Gastrocnemius medialis (tissue), 4 donors: ENCODE data around the gene PPP1R26. TPM values are rescaled to one million over a fixed set of nuclear protein-coding genes. Genes with fewer than 3 reads are reported as not detected.

Experiments used
- ATAC-seq, 2 donors: fragments of 150-250 bp; one replicate each; pipeline ENCODE4 v1.9.1; 2016
- DNase-seq, 2 donors: peaks; one replicate each; pipeline ENCODE4 v3.0.0-alpha.2; 2019
- H3K27ac ChIP-seq, 4 donors: fragments of 200-600 bp; sonication (generic); 1 replicate in 1 of 4; 2 replicates in 3 of 4; pipeline ENCODE4 v1.5.1; 2016 to 2018; ENCODE audit warnings: mild to moderate bottlenecking in 2 of 4, moderate library complexity in 1 of 4
- H3K27me3 ChIP-seq, 3 donors: fragments of 200-600 bp; sonication (generic) in 2 of 3; 1 replicate in 1 of 3; 2 replicates in 2 of 3; pipeline versions ENCODE4 v1.5.1 to v1.6.0; 2016 to 2019; ENCODE audit warnings: mild to moderate bottlenecking in 1 of 3, moderate library complexity in 1 of 3
- H3K36me3 ChIP-seq, 2 donors: fragments of 200-600 bp; sonication (generic) in 1 of 2; one replicate each; pipeline ENCODE4 v1.5.1; 2017 to 2018
- H3K4me1 ChIP-seq, 2 donors: fragments of 200-600 bp; sonication (generic) in 1 of 2; one replicate each; pipeline ENCODE4 v1.5.1; 2016 to 2017; ENCODE audit warnings: mild to moderate bottlenecking in 2 of 2
- H3K4me3 ChIP-seq, 4 donors: fragments of 200-600 bp; sonication (generic) in 3 of 4; 1 replicate in 1 of 4; 2 replicates in 3 of 4; pipeline ENCODE4 v1.5.1; 2016 to 2019; ENCODE audit warnings: mild to moderate bottlenecking in 2 of 4
- H3K9me3 ChIP-seq, 3 donors: fragments of 200-600 bp; sonication (generic) in 2 of 3; 1 replicate in 1 of 3; 2 replicates in 2 of 3; pipeline ENCODE4 v1.5.1; 2016 to 2019
- POLR2A ChIP-seq, 2 donors: fragments of 450-650 bp; IDR thresholded peaks; one replicate each; pipeline ENCODE4 v1.6.1; 2017; ENCODE audit warnings: antibody characterized with exemption in 2 of 2, mild to moderate bottlenecking in 2 of 2, moderate library complexity in 2 of 2
- in situ Hi-C, 4 donors: fragments of 200-750 bp; cut with MboI; loops; one replicate each; pipeline versions ENCODE4 v1.15.0 to v1.8.0; 2017; ENCODE audit warnings: low sequenced_read_pairs in 4 of 4
- intact Hi-C: fragments of 100-400 bp; cut with DNase I; formaldehyde crosslinking; loops from one replicate; pipeline ENCODE4 v1.15.1; 2023; ENCODE audit warnings: low total_unique reads
- total RNA-seq, 4 donors: library from RNA; depleted of rRNA; stranded (reverse); fragments of >200 nt; gene quantifications; one replicate each; pipeline versions ENCODE4 v1.1.0 to v1.2.3, GENCODE V29; 2016
- TF ChIP-seq, protein P1 (sequence below), 5 experiments: fragments of 450-650 bp in 3 of 5; fragments of 200-600 bp in 2 of 5; sonication (generic) in 2 of 5; IDR thresholded peaks in 4 of 5; conservative IDR thresholded peaks in 1 of 5; 1 replicate in 4 of 5; 2 replicates in 1 of 5; pipeline ENCODE4 v1.5.1; 2016 to 2019; ENCODE audit warnings: antibody characterized with exemption in 5 of 5, mild to moderate bottlenecking in 3 of 5, moderate library complexity in 3 of 5

Gene PPP1R26
- total RNA-seq, 4 donors from 2014 or later: 2.6 to 7.1 (median 5.1) TPM

DNA sequence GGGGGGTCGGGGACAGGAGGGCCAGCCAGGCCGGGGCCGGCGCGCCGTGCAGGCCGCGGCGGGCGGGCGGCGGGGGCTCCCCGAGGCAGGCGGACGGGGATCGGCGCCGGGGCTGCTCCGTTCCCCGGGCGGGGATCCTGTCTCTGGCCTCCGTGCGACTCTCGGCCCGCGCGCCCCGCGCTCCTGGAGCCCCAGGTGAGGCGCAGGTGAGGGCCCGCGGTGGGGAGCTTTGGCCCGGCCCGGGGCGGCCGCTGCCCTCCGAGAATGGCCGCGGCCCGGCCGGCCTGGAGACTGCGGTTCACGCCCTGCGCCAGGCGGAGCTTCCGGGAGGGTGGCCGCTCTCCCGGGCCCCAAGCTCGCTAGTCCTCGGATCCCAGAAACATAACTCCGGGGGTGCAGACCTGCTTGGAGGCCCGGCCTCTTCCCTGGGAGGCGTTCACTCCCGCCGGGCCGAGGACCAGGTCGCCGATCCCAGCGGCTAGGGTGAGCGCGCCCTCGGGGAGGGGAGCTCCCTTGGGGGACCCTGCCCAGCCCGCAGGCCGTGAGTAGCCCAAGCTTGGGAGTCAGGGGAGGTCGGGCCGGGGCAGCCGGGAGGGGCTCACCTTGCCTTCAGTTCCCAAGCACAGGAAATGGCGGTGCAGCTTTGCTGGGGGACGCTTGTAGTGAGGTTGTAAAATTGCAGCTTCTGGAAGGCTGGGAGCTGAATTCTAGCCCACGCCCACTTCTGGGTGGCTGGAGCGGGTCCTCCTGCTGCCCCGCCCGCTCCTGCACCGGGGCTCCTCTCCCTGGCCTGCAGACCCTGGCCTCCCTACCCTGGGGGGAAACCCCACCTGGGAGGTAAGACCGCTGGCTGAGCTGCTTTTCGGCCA lies 723 bp downstream of the PPP1R26 start:
- H3K9me3 ChIP-seq: no peaks in the 10 kb centered on the region
- peaks cover 0 to 6% of the 10 kb centered on the region in 2 donors for H3K36me3 ChIP-seq
- H3K27ac ChIP-seq: no peak overlapping the region
- ATAC-seq: peak in 1 of 2 donors; percentile 42
- peaks cover 7 to 8% of the 10 kb centered on the region in 2 donors for H3K4me1 ChIP-seq
- in situ Hi-C loops: no loop called here
- intact Hi-C loops: no loop called here
- peak overlapping the region; percentile 53 to 67 (median 61) for H3K4me3 ChIP-seq
- TF ChIP-seq, protein P1, sequence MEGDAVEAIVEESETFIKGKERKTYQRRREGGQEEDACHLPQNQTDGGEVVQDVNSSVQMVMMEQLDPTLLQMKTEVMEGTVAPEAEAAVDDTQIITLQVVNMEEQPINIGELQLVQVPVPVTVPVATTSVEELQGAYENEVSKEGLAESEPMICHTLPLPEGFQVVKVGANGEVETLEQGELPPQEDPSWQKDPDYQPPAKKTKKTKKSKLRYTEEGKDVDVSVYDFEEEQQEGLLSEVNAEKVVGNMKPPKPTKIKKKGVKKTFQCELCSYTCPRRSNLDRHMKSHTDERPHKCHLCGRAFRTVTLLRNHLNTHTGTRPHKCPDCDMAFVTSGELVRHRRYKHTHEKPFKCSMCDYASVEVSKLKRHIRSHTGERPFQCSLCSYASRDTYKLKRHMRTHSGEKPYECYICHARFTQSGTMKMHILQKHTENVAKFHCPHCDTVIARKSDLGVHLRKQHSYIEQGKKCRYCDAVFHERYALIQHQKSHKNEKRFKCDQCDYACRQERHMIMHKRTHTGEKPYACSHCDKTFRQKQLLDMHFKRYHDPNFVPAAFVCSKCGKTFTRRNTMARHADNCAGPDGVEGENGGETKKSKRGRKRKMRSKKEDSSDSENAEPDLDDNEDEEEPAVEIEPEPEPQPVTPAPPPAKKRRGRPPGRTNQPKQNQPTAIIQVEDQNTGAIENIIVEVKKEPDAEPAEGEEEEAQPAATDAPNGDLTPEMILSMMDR (IDR thresholded peaks at IDR 0.05 in 4 of 5, conservative IDR thresholded peaks at IDR 0.05 in 1 of 5): no peak
- TF ChIP-seq POLR2A (IDR thresholded peaks at IDR 0.05): no peak
- no peaks in the 10 kb centered on the region for H3K27me3 ChIP-seq
- no peak for DNase-seq

DNA sequence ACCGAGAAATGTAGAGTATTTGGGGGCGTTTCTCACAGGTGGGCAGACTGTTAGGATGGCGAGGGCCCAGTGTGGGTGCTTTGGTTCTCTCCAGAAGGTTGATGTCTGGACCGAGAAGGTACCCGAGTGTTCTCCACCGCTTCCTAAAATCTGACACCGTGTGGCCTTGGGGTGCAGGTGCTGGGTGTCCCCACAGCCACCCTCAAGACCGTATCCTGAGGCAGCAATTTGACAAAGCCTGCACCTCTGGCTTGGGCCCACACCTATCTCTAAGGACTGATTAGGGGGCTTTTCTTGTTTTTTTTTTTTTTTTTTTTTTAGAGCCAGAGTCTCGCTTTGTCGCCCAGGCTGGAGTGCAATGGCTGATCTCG lies 1.3 kb downstream of the PPP1R26 start:
- H3K27ac ChIP-seq: no peak overlapping the region
- in situ Hi-C loops (no loop called here), intact Hi-C loops (no loop called here)
- no peak for TF ChIP-seq POLR2A (IDR thresholded peaks at IDR 0.05)
- TF ChIP-seq, protein P1 (IDR thresholded peaks at IDR 0.05 in 4 of 5, conservative IDR thresholded peaks at IDR 0.05 in 1 of 5): no peak
- peak overlapping the region; percentile 53 to 67 (median 61) for H3K4me3 ChIP-seq
- peaks cover 0 to 12% of the 10 kb centered on the region in 2 donors for H3K36me3 ChIP-seq
- H3K4me1 ChIP-seq: peaks cover 7 to 8% of the 10 kb centered on the region in 2 donors
- no peaks in the 10 kb centered on the region for H3K27me3 ChIP-seq
- no peak for DNase-seq
- H3K9me3 ChIP-seq: no peaks in the 10 kb centered on the region
- no peak for ATAC-seq

DNA sequence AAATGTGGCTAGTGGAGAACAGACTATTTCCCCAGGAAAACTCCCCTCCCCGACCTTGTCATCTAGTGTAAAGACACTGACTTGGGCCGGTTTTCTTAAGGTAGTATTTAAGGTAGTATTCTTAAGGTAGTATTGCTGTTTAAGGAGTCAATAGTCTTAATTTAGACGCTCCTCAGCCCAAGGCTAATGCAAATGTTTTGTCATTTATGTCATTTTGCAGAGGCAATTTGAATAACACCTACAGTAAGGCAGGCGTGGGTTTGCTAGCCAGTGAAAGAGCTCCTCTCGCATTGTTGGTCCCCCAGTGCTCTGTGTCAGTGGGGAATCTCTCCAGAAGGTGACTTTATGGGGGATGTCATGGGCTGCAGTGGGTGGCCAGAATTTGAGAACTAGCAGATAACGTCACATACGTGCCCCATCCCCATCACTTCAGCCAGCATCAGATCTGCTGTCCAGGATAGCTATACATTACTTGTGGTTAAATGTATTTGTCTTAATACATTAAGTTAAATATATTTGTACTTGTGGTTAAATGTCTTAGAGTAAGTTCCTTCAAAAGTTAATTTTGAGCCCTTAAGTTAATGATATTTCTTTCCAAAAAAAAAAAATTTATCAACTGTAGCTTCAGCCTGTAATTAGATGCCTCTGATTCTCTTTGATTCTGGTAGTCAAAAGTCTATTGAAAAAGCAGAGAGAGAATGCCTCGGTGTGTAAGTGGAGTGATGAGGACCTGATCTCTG lies 2.6 kb downstream of the PPP1R26 start:
- Histone ChIP-seq H3K27ac (no peak overlapping the region), H3K4me3 (no peak overlapping the region), H3K9me3 (no peaks in the 10 kb centered on the region), H3K27me3 (no peaks in the 10 kb centered on the region), H3K36me3 (peaks cover 0 to 17% of the 10 kb centered on the region in 2 donors), H3K4me1 (peaks cover 7 to 8% of the 10 kb centered on the region in 2 donors)
- intact Hi-C loops: no loop called here
- in situ Hi-C loops: no loop called here
- ATAC-seq (no peak), DNase-seq (no peak)
- no peak for TF ChIP-seq POLR2A (IDR thresholded peaks at IDR 0.05)
- TF ChIP-seq, protein P1 (IDR thresholded peaks at IDR 0.05 in 4 of 5, conservative IDR thresholded peaks at IDR 0.05 in 1 of 5): no peak

DNA sequence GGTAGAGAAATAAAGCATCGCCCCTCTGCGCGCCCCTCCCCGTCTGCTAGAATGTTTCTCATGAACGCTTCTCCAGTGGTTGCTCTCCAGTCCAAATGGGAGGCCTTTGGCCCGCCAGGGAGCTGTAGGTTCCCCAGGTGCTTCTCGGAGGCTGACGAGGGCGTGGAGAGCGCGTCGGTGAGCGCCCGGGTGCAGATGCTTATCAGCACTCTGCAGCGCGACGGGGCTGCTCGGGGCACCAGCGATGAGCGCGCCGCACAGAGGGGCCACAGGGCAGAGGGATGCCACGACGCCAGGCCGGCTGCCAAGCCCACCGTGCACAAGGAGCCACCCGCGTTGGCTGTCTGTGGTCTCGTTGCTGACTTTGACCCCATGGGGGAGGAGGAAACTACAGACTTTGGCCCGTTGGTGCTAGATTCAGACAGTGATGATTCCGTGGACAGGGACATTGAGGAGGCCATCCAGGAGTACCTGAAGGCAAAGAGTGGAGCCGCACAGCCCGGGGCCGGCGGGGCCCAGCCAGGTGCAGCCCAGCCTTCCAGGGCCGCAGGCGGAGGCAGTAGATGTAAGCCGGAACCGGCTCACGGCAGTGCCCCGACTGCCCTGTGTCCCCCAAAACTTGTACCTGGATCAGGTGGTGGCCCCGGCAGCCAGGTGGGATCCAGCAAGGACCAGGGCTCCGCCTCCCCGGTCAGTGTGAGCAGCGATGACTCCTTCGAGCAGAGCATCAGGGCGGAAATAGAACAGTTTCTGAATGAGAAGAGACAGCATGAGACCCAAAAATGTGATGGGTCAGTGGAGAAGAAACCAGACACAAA lies 5.1 kb downstream of the PPP1R26 start:
- peaks cover 7 to 8% of the 10 kb centered on the region in 2 donors for H3K4me1 ChIP-seq
- H3K27me3 ChIP-seq: no peaks in the 10 kb centered on the region
- TF ChIP-seq, protein P1 (IDR thresholded peaks at IDR 0.05 in 4 of 5, conservative IDR thresholded peaks at IDR 0.05 in 1 of 5): no peak
- TF ChIP-seq POLR2A (IDR thresholded peaks at IDR 0.05): no peak
- DNase-seq (no peak), ATAC-seq (no peak)
- intact Hi-C loops (no loop called here), in situ Hi-C loops (no loop called here)
- no peak overlapping the region for H3K27ac ChIP-seq
- H3K4me3 ChIP-seq: no peak overlapping the region
- H3K9me3 ChIP-seq: no peaks in the 10 kb centered on the region
- H3K36me3 ChIP-seq: peaks cover 0 to 17% of the 10 kb centered on the region in 2 donors
